Psoas muscle (tissue), 8 donors: ENCODE results near the gene ZNF746. TPM values are rescaled to one million over a fixed set of nuclear protein-coding genes. Genes with fewer than 3 reads are reported as not detected.

Source experiments
- ATAC-seq, 4 donors: fragments of 200-7000 bp; cut with Tn5 transposase; one replicate each; pipeline ENCODE4 v1.9.1; 2020; ENCODE audit warnings: moderate library complexity in 3 of 4, mild to moderate bottlenecking in 2 of 4
- DNase-seq, 2 donors: peaks; one replicate each; pipeline ENCODE4 v3.0.0-alpha.2; 2020
- H3K27ac ChIP-seq: fragments of 200-600 bp; one replicate; pipeline ENCODE4 v1.8.0; 2022
- H3K27me3 ChIP-seq, 3 donors: fragments of 200-600 bp in 1 of 3; one replicate each; pipeline versions ENCODE4 v1.6.1 to v1.8.0; 2013 to 2022; ENCODE audit warnings: low read length in 2 of 3, mild to moderate bottlenecking in 2 of 3, moderate library complexity in 1 of 3; ENCODE audit not compliant: insufficient read depth in 3 of 3
- H3K36me3 ChIP-seq, 2 donors: fragments of 200-600 bp in 1 of 2; one replicate each; pipeline versions ENCODE4 v1.6.1 to v1.8.0; 2013 to 2022; ENCODE audit warnings: low read depth in 1 of 2, mild to moderate bottlenecking in 1 of 2, moderate library complexity in 1 of 2; ENCODE audit not compliant: insufficient read depth in 1 of 2
- H3K4me1 ChIP-seq: fragments of 200-600 bp; one replicate; pipeline ENCODE4 v1.8.0; 2022
- H3K4me3 ChIP-seq: fragments of 200-600 bp; one replicate; pipeline ENCODE4 v1.8.0; 2022; ENCODE audit warnings: mild to moderate bottlenecking
- H3K9me3 ChIP-seq: fragments of 200-600 bp; one replicate; pipeline ENCODE4 v1.8.0; 2022
- WGBS, 3 donors: extraction: QIAGEN DNeasy Blood & Tissue Kit; methylation state at CpG; one replicate each; pipeline versions ENCODE4 v1.1.6 to v1.1.7; 2013; 5-methylcytosine and 5-hydroxymethylcytosine counted together
- intact Hi-C, 2 donors: fragments of 100-400 bp; cut with DNase I; formaldehyde crosslinking; loops; one replicate each; pipeline versions ENCODE4 v1.11.0 to v1.14.2; 2022
- polyA plus RNA-seq, 3 donors: library from polyadenylated mRNA; stranded (reverse); fragments of 200-250 nt; gene quantifications; one replicate each; pipeline ENCODE4 v1.2.3, GENCODE V29; 2013
- total RNA-seq, 4 donors: library from RNA; stranded (reverse); fragmentation: NEBNext Ultra II Directional in 2 of 4; extraction: Animal tissue kit (Norgen Biotek cat#: 25700) in 2 of 4; gene quantifications; one replicate each; pipeline versions ENCODE4 v1.2.1 to v1.2.4, GENCODE V29; 2021 to 2023
- TF ChIP-seq, protein P1 (sequence below): fragments of 200-600 bp; IDR thresholded peaks from one replicate; pipeline ENCODE4 v1.8.0; 2022; ENCODE audit warnings: antibody characterized with exemption
- donor health status: healthy with polysubstance abuse.
- donor health status: DM: no; HTN: no; CAD: no; lungs with moderate emphysema.
- donor health status: Bipolar disorder and iron deficiency.
- donor health status: healthy.
- donor health status: DM: yes; HTN: yes; CAD: no.
- donor health status: DM: no; HTN: no; CAD: no.
- donor health status: DM: no; HTN: no; CAD: no.
- donor health status: DM: yes; HTN: yes; CAD: no.

ZNF746 gene
- total and polyA plus RNA-seq, 7 donors, result 5.0 to 12.7 (median 8.5) TPM

DNA sequence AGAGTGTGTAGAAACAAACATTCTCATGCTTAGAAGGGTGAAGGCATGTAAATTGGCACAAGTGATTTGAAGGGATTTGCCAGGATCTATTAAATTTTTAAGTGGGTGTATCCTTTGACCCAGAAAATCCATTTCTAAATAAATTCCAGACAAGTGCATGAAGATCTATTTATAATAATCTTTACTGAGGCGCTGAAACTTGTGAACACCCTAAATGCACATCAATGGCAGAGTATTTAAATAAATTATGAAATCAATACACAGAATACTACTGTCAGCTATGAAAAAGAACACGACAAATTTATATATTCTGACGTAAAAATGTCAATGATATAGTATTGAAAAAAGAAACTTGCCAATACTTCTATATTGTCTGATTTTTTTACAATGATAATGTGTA is 54.7 kb downstream of the ZNF746 start:
- H3K4me3 ChIP-seq, result no peak overlapping the region
- WGBS, 3 donors, result 75 to 94% (median 75%) methylated on average over 3 of the region's 3 CpGs
- no peak for DNase-seq
- no peak overlapping the region for H3K27ac ChIP-seq
- no peak for ATAC-seq
- TF ChIP-seq, protein P1, sequence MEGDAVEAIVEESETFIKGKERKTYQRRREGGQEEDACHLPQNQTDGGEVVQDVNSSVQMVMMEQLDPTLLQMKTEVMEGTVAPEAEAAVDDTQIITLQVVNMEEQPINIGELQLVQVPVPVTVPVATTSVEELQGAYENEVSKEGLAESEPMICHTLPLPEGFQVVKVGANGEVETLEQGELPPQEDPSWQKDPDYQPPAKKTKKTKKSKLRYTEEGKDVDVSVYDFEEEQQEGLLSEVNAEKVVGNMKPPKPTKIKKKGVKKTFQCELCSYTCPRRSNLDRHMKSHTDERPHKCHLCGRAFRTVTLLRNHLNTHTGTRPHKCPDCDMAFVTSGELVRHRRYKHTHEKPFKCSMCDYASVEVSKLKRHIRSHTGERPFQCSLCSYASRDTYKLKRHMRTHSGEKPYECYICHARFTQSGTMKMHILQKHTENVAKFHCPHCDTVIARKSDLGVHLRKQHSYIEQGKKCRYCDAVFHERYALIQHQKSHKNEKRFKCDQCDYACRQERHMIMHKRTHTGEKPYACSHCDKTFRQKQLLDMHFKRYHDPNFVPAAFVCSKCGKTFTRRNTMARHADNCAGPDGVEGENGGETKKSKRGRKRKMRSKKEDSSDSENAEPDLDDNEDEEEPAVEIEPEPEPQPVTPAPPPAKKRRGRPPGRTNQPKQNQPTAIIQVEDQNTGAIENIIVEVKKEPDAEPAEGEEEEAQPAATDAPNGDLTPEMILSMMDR, result no peak
- no peaks in the 10 kb centered on the region for H3K27me3 ChIP-seq
- H3K36me3 ChIP-seq, result peaks cover 0 to 58% of the 10 kb centered on the region in 2 donors
- intact Hi-C loops, result no loop called here
- no peaks in the 10 kb centered on the region for H3K4me1 ChIP-seq
- no peaks in the 10 kb centered on the region for H3K9me3 ChIP-seq

GRCh38 chr7:149440222-149440621 is 57.4 kb downstream of the ZNF746 start:
- 82 to 100% (median 84%) methylated on average over 4 of the region's 4 CpGs for WGBS, 3 donors
- intact Hi-C loops, result no loop called here
- Histone ChIP-seq H3K27ac (no peak overlapping the region), H3K4me3 (no peak overlapping the region), H3K36me3 (peaks cover 0 to 50% of the 10 kb centered on the region in 2 donors), H3K9me3 (no peaks in the 10 kb centered on the region), H3K4me1 (no peaks in the 10 kb centered on the region), H3K27me3 (no peaks in the 10 kb centered on the region)
- no peak for DNase-seq
- TF ChIP-seq, protein P1, result no peak
- ATAC-seq, result no peak

- H3K9me3 ChIP-seq, result no peaks in the 10 kb centered on the region
- no peak overlapping the region for H3K4me3 ChIP-seq
- H3K36me3 ChIP-seq, result peaks cover 5 to 64% of the 10 kb centered on the region in 2 donors
- no peaks in the 10 kb centered on the region for H3K4me1 ChIP-seq
- H3K27ac ChIP-seq, result no peak overlapping the region
- TF ChIP-seq, protein P1, result no peak
- WGBS, 3 donors, result 88 to 91% (median 90%) methylated on average over 15 of the region's 15 CpGs
- no peaks in the 10 kb centered on the region for H3K27me3 ChIP-seq
- intact Hi-C loops, result no loop called here
- no peak for ATAC-seq
- DNase-seq, result no peak
Observed at GRCh38 chr7:149436358-149436757, 61.3 kb downstream of the ZNF746 start.

DNA sequence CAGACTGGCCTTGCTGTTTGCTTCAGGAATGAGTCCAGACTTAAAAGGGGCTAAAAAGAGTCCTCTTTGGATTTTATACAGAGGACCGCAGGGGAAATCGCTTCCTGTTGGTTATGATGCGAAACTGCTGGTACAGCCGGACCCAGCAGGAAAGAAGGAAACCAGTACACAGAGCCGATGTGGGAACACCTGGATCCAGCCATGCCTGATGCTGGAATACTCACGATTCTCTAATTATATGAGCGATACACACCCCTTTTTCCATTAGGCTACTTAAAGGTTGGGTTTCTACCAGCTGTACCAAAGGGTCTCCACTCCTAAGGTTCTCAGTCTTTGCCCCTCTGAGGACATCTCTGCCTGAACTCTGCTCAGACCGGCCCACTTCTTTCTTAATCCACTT is 64.5 kb downstream of the ZNF746 start:
- intact Hi-C loops, result no loop called here
- H3K27me3 ChIP-seq, result no peaks in the 10 kb centered on the region
- DNase-seq (no peak), ATAC-seq (no peak)
- H3K9me3 ChIP-seq, result no peaks in the 10 kb centered on the region
- no peak overlapping the region for H3K4me3 ChIP-seq
- TF ChIP-seq, protein P1, result no peak
- peaks cover 5 to 69% of the 10 kb centered on the region in 2 donors for H3K36me3 ChIP-seq
- H3K27ac ChIP-seq, result no peak overlapping the region
- 87 to 99% (median 89%) methylated on average over 8 of the region's 8 CpGs for WGBS, 3 donors
- H3K4me1 ChIP-seq, result no peaks in the 10 kb centered on the region

GRCh38 chr7:149432121-149432691 is 65.4 kb downstream of the ZNF746 start:
- intact Hi-C loops, result no loop called here
- ATAC-seq (no peak), DNase-seq (no peak)
- Histone ChIP-seq H3K4me3 (no peak overlapping the region), H3K9me3 (no peaks in the 10 kb centered on the region), H3K27ac (no peak overlapping the region), H3K27me3 (no peaks in the 10 kb centered on the region), H3K36me3 (peaks cover 5 to 69% of the 10 kb centered on the region in 2 donors), H3K4me1 (no peaks in the 10 kb centered on the region)
- TF ChIP-seq, protein P1, result no peak
- 90 to 94% (median 91%) methylated on average over 53 of the region's 53 CpGs for WGBS, 3 donors
